Neural cell (in vitro differentiated cells): Measurements from ENCODE around the gene HPS4. TPM values are rescaled to one million over a fixed set of nuclear protein-coding genes. Genes with fewer than 3 reads are reported as not detected.

ENCODE experiments used
- H2AFZ ChIP-seq: fragments of 200-600, 300-800 bp; sonication (generic), shearing (Covaris generic); 2 replicates; pipeline ENCODE4 v1.6.0; 2014; ENCODE audit warnings: low read depth, mild to moderate bottlenecking, antibody characterized with exemption, low read length, moderate library complexity
- H3F3A ChIP-seq: fragments of 200-600 bp; shearing (Covaris generic); 2 replicates; pipeline ENCODE4 v1.6.1; 2016; ENCODE audit warnings: mild to moderate bottlenecking, moderate library complexity, mixed read lengths, antibody characterized with exemption, low read length; ENCODE audit not compliant: insufficient read depth, poor library complexity, severe bottlenecking
- H3K27ac ChIP-seq: fragments of 200-600, 300-800 bp; sonication (generic), shearing (Covaris generic); 2 replicates; pipeline ENCODE4 v1.5.1; 2014; ENCODE audit warnings: mild to moderate bottlenecking, low read length, moderate library complexity
- H3K27me3 ChIP-seq: fragments of 300-800, 200-600 bp; sonication (generic), shearing (Covaris generic); 2 replicates; pipeline ENCODE4 v1.6.0; 2014; ENCODE audit warnings: mild to moderate bottlenecking, low read depth, low read length, moderate library complexity; ENCODE audit not compliant: insufficient read depth
- H3K36me3 ChIP-seq: fragments of 300-800, 200-600 bp; sonication (generic), shearing (Covaris generic); 2 replicates; pipeline ENCODE4 v1.5.1; 2014; ENCODE audit warnings: mild to moderate bottlenecking, antibody characterized with exemption, low read length, moderate library complexity; ENCODE audit not compliant: insufficient read depth
- H3K4me2 ChIP-seq: fragments of 300-800, 200-600 bp; sonication (generic), shearing (Covaris generic); 2 replicates; pipeline ENCODE4 v1.6.0; 2014; ENCODE audit warnings: mild to moderate bottlenecking, low read length
- H3K4me3 ChIP-seq: fragments of 300-800, 200-600 bp; sonication (generic), shearing (Covaris generic); 2 replicates; pipeline ENCODE4 v1.5.1; 2014; ENCODE audit warnings: mild to moderate bottlenecking, low read length, moderate library complexity
- H3K79me2 ChIP-seq: fragments of 200-600 bp; shearing (Covaris generic); replicated peaks from 2 replicates; pipeline ENCODE4 v1.6.0; 2014; ENCODE audit warnings: mild to moderate bottlenecking, low read length, moderate library complexity; ENCODE audit not compliant: insufficient read depth
- H3K9ac ChIP-seq: fragments of 300-800, 200-600 bp; sonication (generic), shearing (Covaris generic); 2 replicates; pipeline ENCODE4 v1.6.1; 2016; ENCODE audit warnings: mild to moderate bottlenecking, low read length, mixed read lengths
- H3K9me2 ChIP-seq: fragments of 200-600 bp; shearing (Covaris generic); 2 replicates; pipeline ENCODE4 v1.6.1; 2016; ENCODE audit warnings: mild to moderate bottlenecking, low read length, mixed read lengths; ENCODE audit not compliant: insufficient read depth
- H3K9me3 ChIP-seq: fragments of 200-600, 300-800 bp; sonication (generic), shearing (Covaris generic); 2 replicates; pipeline ENCODE4 v1.6.1; 2016; ENCODE audit warnings: mild to moderate bottlenecking, mixed run types, low read length, moderate library complexity, mixed read lengths
- H4K20me1 ChIP-seq: fragments of 200-600 bp; shearing (Covaris generic); 2 replicates; pipeline ENCODE4 v1.6.1; 2016; ENCODE audit warnings: mild to moderate bottlenecking, mixed run types; ENCODE audit not compliant: insufficient read depth
- EP300 ChIP-seq: fragments of 450-650 bp; conservative IDR thresholded peaks from 2 replicates; pipeline ENCODE4 v1.6.1; 2014; ENCODE audit warnings: antibody characterized with exemption, mild to moderate bottlenecking, moderate library complexity; ENCODE audit not compliant: poor library complexity, severe bottlenecking
- EZH2 ChIP-seq: fragments of 200-600, 300-800 bp; shearing (Covaris generic), sonication (generic); IDR thresholded peaks from 2 replicates; pipeline ENCODE4 v1.6.1; 2014; ENCODE audit warnings: antibody characterized with exemption, low read length, borderline replicate concordance, mild to moderate bottlenecking; ENCODE audit not compliant: insufficient read depth, poor library complexity, severe bottlenecking
- MXI1 ChIP-seq: fragments of 450-650 bp; conservative IDR thresholded peaks from 2 replicates; pipeline ENCODE4 v1.6.1; 2014; ENCODE audit warnings: antibody characterized with exemption, mild to moderate bottlenecking; ENCODE audit not compliant: poor library complexity, severe bottlenecking
- POLR2AphosphoS5 ChIP-seq: IDR thresholded peaks from 2 replicates; pipeline ENCODE4 v1.6.1; 2012
- RAD21 ChIP-seq: fragments of 450-650 bp; conservative IDR thresholded peaks from 2 replicates; pipeline ENCODE4 v1.6.1; 2014; ENCODE audit warnings: antibody characterized with exemption, mild to moderate bottlenecking, moderate library complexity
- SMC3 ChIP-seq: fragments of 450-650 bp; conservative IDR thresholded peaks from 2 replicates; pipeline ENCODE4 v1.6.1; 2014; ENCODE audit warnings: antibody characterized with exemption, mild to moderate bottlenecking, moderate library complexity; ENCODE audit not compliant: poor library complexity
- TAF1 ChIP-seq: IDR thresholded peaks from 2 replicates; pipeline ENCODE4 v1.6.1; 2012; ENCODE audit warnings: low read depth
- polyA plus RNA-seq: library from polyadenylated mRNA; depleted of rRNA; stranded (reverse); fragments of >200 nt; gene quantifications from 2 replicates; pipeline ENCODE4 v1.2.3, GENCODE V29; 2014
- TF ChIP-seq, protein P1 (sequence below): fragments of 450-650 bp; IDR thresholded peaks from 2 replicates; pipeline ENCODE4 v1.5.1; 2014; ENCODE audit warnings: antibody characterized with exemption, mild to moderate bottlenecking, moderate library complexity; ENCODE audit not compliant: poor library complexity, severe bottlenecking
- TF ChIP-seq, protein P2 (sequence below): IDR thresholded peaks from 2 replicates; pipeline ENCODE4 v1.6.1; 2012; ENCODE audit warnings: borderline replicate concordance

Gene HPS4
- polyA plus RNA-seq, 1 donor from 2014 or later: 54.1 TPM

DNA sequence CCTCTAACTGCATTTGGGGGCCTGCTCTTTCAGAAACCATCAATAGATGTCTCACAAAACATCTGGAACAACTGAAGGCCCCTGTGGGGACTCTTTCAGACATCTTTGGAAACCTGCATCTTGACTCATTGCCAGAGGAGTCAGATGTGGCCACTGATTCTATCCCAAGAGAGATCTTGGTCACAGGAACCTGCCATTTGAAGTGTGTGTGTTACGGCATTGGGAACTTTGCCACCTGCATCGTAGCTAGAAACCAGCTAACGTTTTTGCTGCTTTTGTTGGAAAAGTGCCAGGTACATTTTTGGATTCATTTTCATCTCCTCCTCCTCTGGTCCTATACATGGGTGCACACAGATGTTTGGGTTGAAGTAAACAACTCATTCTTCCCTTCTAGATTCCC lies 4.4 kb upstream of the HPS4 start:
- Histone ChIP-seq H3K27ac (no peak overlapping the region), H3K9me3 (no peaks in the 10 kb centered on the region), H4K20me1 (no peaks in the 10 kb centered on the region), H3K4me3 (no peak overlapping the region), H3K27me3 (no peaks in the 10 kb centered on the region), H2AFZ (no peak overlapping the region), H3F3A (no peaks in the 10 kb centered on the region), H3K9me2 (no peaks in the 10 kb centered on the region), H3K79me2 (peaks cover 14% of the 10 kb centered on the region), H3K4me2 (no peak overlapping the region), H3K9ac (no peak overlapping the region), H3K36me3 (no peaks in the 10 kb centered on the region)
- no peak for TF ChIP-seq SMC3
- no peak for TF ChIP-seq RAD21
- TF ChIP-seq POLR2AphosphoS5: no peak
- TF ChIP-seq EZH2: no peak

DNA sequence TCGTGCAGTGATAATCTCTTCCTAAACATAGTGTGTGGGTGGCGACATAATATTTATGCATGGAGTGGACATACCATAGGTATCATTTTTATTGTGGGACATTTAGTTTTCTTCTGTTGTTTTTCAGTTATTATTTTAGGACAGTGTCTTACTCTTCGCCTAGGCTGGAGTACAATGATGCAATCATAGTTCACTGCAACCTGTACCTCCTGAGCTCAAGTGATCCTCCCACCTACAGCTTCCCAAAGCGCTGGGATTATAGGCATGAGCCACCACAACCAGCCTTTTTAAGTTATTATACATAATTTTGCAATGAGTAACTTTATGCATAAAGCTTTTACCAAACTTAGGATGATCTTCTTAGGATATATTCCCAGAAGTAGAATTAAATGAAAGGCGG lies 2.8 kb upstream of the HPS4 start:
- TF ChIP-seq, protein P1, sequence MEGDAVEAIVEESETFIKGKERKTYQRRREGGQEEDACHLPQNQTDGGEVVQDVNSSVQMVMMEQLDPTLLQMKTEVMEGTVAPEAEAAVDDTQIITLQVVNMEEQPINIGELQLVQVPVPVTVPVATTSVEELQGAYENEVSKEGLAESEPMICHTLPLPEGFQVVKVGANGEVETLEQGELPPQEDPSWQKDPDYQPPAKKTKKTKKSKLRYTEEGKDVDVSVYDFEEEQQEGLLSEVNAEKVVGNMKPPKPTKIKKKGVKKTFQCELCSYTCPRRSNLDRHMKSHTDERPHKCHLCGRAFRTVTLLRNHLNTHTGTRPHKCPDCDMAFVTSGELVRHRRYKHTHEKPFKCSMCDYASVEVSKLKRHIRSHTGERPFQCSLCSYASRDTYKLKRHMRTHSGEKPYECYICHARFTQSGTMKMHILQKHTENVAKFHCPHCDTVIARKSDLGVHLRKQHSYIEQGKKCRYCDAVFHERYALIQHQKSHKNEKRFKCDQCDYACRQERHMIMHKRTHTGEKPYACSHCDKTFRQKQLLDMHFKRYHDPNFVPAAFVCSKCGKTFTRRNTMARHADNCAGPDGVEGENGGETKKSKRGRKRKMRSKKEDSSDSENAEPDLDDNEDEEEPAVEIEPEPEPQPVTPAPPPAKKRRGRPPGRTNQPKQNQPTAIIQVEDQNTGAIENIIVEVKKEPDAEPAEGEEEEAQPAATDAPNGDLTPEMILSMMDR: no peak
- TF ChIP-seq POLR2AphosphoS5 (no peak), SMC3 (no peak), RAD21 (no peak), TAF1 (no peak), EZH2 (no peak), EP300 (no peak), MXI1 (no peak)
- TF ChIP-seq, protein P2, sequence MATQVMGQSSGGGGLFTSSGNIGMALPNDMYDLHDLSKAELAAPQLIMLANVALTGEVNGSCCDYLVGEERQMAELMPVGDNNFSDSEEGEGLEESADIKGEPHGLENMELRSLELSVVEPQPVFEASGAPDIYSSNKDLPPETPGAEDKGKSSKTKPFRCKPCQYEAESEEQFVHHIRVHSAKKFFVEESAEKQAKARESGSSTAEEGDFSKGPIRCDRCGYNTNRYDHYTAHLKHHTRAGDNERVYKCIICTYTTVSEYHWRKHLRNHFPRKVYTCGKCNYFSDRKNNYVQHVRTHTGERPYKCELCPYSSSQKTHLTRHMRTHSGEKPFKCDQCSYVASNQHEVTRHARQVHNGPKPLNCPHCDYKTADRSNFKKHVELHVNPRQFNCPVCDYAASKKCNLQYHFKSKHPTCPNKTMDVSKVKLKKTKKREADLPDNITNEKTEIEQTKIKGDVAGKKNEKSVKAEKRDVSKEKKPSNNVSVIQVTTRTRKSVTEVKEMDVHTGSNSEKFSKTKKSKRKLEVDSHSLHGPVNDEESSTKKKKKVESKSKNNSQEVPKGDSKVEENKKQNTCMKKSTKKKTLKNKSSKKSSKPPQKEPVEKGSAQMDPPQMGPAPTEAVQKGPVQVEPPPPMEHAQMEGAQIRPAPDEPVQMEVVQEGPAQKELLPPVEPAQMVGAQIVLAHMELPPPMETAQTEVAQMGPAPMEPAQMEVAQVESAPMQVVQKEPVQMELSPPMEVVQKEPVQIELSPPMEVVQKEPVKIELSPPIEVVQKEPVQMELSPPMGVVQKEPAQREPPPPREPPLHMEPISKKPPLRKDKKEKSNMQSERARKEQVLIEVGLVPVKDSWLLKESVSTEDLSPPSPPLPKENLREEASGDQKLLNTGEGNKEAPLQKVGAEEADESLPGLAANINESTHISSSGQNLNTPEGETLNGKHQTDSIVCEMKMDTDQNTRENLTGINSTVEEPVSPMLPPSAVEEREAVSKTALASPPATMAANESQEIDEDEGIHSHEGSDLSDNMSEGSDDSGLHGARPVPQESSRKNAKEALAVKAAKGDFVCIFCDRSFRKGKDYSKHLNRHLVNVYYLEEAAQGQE: no peak
- H3K4me2 ChIP-seq: no peak overlapping the region
- H4K20me1 ChIP-seq: no peaks in the 10 kb centered on the region
- H3F3A ChIP-seq: no peaks in the 10 kb centered on the region
- H3K9me3 ChIP-seq: no peaks in the 10 kb centered on the region
- peaks cover 20% of the 10 kb centered on the region for H3K79me2 ChIP-seq
- no peak overlapping the region for H2AFZ ChIP-seq
- no peaks in the 10 kb centered on the region for H3K36me3 ChIP-seq
- H3K27me3 ChIP-seq: no peaks in the 10 kb centered on the region
- no peaks in the 10 kb centered on the region for H3K9me2 ChIP-seq
- H3K9ac ChIP-seq: no peak overlapping the region
- H3K27ac ChIP-seq: no peak overlapping the region
- H3K4me3 ChIP-seq: no peak overlapping the region

DNA sequence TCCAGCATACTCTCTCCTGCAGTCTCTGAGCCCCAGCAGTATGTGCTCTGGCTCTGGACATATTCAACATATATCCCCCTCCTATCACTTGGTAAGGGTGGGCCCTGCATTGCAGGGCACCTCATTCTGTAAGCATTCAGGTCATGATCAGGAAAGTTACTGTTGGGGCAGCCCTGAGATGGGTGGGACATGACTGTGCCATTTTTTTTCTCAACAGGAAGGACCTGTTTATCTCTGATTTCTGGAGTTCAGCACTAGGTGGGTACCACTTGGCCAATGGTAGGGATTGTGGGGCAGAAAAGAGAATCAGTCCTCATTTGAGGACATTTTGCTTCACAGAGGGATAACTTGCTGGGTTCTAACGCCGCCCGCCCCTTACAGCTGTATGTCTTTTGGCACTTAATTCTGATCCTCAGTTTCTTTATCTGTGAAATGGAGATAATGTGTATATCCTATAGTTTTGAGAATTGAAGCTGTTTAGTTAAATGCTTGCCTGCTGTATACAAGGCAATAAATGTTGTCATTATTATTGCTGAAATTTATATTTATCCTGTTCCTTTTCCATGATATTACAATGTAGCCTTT lies 2.3 kb upstream of the HPS4 start:
- H3F3A ChIP-seq: no peaks in the 10 kb centered on the region
- H3K9me3 ChIP-seq: no peaks in the 10 kb centered on the region
- no peak overlapping the region for H3K4me2 ChIP-seq
- peak overlapping the region; percentile 84 for H3K4me3 ChIP-seq
- H3K36me3 ChIP-seq: no peaks in the 10 kb centered on the region
- H3K9ac ChIP-seq: no peak overlapping the region
- H3K9me2 ChIP-seq: no peaks in the 10 kb centered on the region
- peaks cover 24% of the 10 kb centered on the region for H3K79me2 ChIP-seq
- no peak overlapping the region for H2AFZ ChIP-seq
- TF ChIP-seq RAD21 (no peak), MXI1 (no peak), EP300 (no peak), SMC3 (no peak), TAF1 (no peak), POLR2AphosphoS5 (no peak), EZH2 (no peak)
- TF ChIP-seq, protein P2: no peak
- TF ChIP-seq, protein P1: no peak
- no peaks in the 10 kb centered on the region for H4K20me1 ChIP-seq
- no peak overlapping the region for H3K27ac ChIP-seq
- no peaks in the 10 kb centered on the region for H3K27me3 ChIP-seq
